Fibroblast of skin of left biceps (primary cell): ENCODE data around the gene ZFYVE27.
A peak's percentile ranks its signal among the peaks of the same experiment; 100 is the strongest.

Experiments
- DNase-seq, 2 experiments: peaks; one replicate each; pipeline ENCODE4 v3.0.0-alpha.2; 2013; ENCODE audit warnings: low read depth in 2 of 2

ZFYVE27 gene

DNA sequence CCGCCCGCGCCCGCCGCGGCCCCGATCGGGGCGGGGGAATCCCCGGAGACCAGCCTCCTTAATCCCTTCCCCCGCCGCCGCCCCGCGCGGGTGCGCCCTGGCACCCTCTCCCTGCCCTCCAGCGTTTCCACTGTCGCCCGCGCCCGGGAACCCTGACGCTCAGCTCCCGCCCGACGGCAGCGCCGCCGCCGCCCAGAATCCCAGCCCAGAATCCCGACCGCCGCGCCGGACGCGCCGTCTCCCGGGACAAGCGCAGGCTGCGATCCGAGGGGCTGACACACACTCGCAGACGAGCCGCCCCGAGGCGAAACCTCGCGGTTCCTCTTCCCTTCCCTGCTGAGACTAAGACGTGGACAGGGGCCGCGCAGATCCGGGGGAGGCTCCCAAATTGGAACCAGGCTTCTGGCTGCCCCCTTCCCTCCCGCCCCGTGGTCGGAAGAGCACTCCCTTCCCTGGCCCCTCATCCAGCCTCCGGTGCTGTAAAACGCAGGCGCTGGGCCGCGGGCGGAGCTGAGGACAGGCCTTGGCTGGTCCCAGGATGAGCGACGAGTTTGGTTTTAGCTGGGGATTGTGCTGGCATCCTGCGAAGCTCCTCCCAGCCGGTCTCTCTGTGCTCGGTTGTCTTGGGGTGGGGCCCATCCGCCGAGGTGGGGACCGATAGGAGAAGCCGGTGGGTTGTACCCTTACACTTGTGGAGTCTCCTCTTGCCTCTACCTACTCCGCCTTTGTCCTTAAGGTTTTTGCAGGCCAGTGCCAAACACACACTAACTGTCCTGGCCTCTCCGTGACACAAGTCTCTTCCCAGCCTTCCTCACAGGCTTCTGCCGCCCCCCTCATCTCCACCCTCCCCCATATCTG is 22.3 kb upstream of the ZFYVE27 start:
- DNase-seq = peak; percentile 42 to 49

DNA sequence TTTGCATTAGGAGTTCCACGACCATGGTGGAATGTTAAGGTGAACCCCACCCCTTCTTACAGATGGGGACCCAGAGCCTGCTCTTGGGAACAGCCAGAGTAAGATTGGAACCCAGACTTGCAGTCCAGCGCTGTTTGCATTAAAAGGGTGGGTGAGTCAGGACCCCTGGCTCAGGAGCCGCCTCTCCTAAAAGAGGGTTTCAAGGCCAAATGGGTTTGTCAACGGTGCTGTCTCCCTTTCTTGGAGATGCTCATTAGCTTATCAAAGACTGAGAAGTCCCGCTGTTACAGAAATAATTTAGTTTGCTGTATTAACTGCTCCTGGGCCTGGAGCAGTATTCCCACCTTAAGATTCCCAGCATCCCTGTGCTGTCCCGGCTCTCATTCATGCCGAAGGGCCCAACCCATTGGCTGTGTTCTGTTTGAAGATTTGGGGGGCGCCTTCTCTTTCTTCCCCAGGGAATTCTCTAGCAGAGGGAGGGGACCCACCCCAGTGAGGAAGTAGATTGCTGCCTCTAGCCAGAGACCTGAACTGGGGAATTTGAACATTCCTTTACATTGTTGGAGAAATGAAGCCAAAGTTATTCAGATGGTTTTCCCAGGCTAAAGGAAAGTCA is 21.6 kb upstream of the ZFYVE27 start:
- DNase-seq = no peak

GRCh38 chr10:97717627-97718026 is 19.3 kb upstream of the ZFYVE27 start:
- DNase-seq = no peak

- DNase-seq = no peak
Observed at GRCh38 chr10:97718178-97718577, 18.8 kb upstream of the ZFYVE27 start.

DNA sequence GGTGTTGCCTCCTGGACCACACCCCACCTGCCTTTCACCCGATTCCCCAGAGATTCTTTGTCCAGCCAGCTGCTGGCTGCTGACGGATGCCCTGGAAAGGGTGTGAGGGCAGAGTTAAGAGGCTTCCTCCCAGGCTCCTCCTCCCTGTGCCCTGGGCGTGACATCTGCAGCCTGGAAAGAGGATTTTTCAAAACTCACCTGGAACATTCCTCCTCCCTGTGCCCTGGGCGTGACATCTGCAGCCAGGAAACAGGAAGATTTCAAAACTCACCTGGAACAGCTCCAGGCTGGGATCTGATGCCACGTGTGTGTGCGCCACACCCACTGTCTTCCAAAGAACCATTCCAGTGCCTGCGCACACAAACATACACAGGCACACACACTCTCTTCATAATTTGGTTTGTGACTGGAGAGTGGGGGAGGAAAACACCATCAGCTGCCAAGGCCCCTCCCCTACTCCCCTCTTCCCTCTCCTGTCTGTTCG is 18.2 kb upstream of the ZFYVE27 start:
- no peak for DNase-seq

GRCh38 chr10:97719602-97720001 is 17.3 kb upstream of the ZFYVE27 start:
- DNase-seq = no peak

- no peak for DNase-seq
Observed at GRCh38 chr10:97721871-97722780, 14.8 kb upstream of the ZFYVE27 start.

GRCh38 chr10:97723001-97723400 is 13.9 kb upstream of the ZFYVE27 start:
- DNase-seq = no peak

GRCh38 chr10:97724341-97724941 is 12.5 kb upstream of the ZFYVE27 start:
- DNase-seq = no peak

DNA sequence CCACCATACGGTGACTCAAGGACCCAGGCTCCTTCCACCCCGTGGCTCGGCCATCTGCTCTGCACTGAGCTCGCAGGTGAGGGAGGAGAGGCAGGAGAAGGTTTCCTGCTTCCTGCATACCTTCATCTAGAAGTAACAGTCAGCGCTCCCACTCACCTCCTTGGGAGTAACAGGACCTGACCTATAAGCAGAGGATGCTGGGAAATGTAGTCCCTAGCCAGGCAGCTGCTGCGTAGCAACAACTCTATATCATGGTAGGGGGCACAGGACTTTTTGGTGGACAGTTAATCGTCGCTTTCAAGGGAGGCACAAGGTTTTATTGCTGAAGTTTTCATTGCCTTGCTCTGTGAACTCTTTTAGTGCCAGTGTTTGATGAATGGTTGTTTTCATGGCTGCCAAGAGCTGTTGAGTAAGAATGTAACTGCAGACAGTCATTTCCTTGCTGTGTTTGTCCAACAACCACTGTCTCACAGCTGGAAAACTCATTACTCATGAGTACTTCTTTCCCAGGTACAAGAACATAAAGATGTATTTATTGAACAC is 10.2 kb upstream of the ZFYVE27 start:
- peak; percentile 31 to 32 for DNase-seq

DNA sequence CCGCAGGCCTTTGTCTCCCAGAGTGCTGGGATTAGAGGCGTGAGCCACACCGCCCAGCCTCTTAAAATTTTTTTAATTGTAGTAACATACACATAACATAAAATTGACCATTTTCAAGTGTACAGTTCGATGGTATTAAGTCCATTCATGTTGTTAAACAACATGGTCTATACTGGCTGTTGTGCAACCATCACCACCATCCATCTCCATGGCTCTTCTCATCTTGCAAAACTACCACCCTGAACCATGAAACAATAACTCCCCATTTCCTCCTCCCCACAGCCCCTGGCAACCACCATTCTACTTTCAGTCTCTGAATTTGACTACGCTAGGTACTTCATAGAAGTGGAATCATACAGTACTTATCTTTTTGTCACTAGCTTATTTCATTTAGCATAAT is 7.9 kb upstream of the ZFYVE27 start:
- no peak for DNase-seq

- peak; percentile 36 to 37 for DNase-seq
Observed at GRCh38 chr10:97731346-97732051, 5.4 kb upstream of the ZFYVE27 start.

GRCh38 chr10:97732052-97732359 is 4.9 kb upstream of the ZFYVE27 start:
- no peak for DNase-seq

- no peak for DNase-seq
Observed at GRCh38 chr10:97733256-97733655, 3.7 kb upstream of the ZFYVE27 start.

DNA sequence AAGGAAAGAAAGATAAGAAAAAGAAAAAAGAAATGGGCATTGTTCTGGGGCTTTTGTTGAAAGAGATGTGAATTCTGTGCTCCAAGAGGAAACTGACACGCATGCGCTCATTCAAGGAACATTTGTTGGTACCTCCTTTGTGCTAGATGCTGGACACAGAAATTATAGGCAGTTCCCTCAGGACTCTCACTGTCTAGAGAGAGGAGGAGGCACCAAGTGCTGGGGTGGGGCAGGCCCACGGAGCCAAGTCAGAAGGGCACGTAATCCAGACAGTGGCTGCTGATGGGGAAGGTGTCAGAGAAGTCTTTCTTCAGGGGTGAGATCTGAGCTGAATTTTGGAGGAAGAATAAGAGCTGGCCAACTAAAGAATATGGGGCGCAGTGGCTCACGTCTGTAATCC is 2.9 kb upstream of the ZFYVE27 start:
- DNase-seq = no peak

DNA sequence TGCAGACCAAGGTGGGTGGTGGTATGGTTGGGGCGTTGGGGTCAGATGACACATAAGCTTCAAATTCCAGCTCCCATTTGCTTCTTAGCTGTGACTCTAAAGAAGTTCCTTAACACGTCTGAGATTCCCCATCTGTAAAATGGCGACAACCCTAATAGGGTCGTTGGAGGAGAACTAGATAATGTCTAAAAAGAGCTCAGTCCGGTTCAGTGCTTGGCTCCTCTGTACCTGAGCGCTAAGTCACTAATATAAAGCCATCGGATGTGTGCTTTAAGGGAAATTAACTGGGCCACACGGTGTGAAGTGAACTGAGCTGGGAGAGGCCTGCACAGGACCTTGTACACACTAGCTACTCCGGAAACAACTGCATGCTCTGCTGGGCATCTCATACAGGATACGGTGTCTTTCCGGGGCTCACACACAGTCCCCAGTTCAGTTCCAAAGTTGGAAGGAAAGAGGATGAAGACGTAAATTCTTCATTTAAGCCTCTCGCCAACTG is 476 bp upstream of the ZFYVE27 start:
- no peak for DNase-seq

DNA sequence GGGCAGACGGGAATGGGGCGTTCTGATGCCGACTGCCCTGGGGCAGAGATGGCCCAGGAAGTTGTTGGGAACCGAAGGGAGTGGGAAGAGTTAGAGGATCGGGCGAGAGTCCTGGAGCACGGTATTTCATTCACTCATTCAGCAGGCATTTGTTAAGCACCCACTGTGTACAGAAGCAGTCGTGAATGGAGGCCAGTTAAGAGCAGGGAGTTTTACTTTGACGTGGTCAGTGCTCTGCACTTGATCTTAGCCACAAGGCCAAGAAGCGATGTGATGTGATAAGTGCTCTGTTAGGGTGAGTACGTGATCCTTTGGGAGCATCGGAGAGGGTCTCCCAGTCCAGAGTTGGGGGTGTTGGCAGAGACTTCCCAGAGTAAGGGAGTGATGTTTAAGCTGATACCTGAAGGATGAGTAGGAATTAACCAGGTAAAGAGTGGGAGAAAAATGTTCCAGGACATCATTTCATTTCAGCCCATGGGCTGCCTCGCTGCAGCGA is 890 bp downstream of the ZFYVE27 start:
- no peak for DNase-seq

GRCh38 chr10:97738616-97739015 is 1.7 kb downstream of the ZFYVE27 start:
- no peak for DNase-seq

- DNase-seq = no peak
Observed at GRCh38 chr10:97740613-97741012, 3.7 kb downstream of the ZFYVE27 start.

- DNase-seq = no peak
Observed at GRCh38 chr10:97743169-97743943, 6.4 kb downstream of the ZFYVE27 start.
